Adrenal gland (tissue), 12 donors: ENCODE measurements around the gene NR0B1. TPM values are rescaled to one million over a fixed set of nuclear protein-coding genes. Genes with fewer than 3 reads are reported as not detected.
A peak's percentile ranks its signal among the peaks of the same experiment; 100 is the strongest.

Experiments
- DNase-seq, 7 donors: peaks; one replicate each; pipeline ENCODE4 v3.0.0-alpha.2; 2019 to 2020
- H3K27ac ChIP-seq, 5 donors: fragments of 200-600 bp; sonication (generic) in 4 of 5; 1 replicate in 3 of 5; 2 replicates in 2 of 5; pipeline versions ENCODE4 v1.5.1 to v1.8.0; 2016 to 2020; ENCODE audit warnings: mild to moderate bottlenecking in 1 of 5
- H3K27me3 ChIP-seq: fragments of 200-600 bp; 2 replicates; pipeline ENCODE4 v1.8.0; 2021
- H3K36me3 ChIP-seq, 2 donors: fragments of 200-600 bp; replicated peaks in 1 of 2; 1 replicate in 1 of 2; 2 replicates in 1 of 2; pipeline versions ENCODE4 v1.5.1 to v1.8.0; 2018 to 2022
- H3K4me1 ChIP-seq, 2 donors: fragments of 200-600 bp; replicated peaks in 1 of 2; 1 replicate in 1 of 2; 2 replicates in 1 of 2; pipeline versions ENCODE4 v1.5.1 to v1.8.0; 2018 to 2021
- H3K4me3 ChIP-seq, 4 donors: fragments of 200-600 bp; sonication (generic) in 3 of 4; one replicate each; pipeline ENCODE4 v1.5.1; 2016 to 2018
- H3K9me3 ChIP-seq, 3 donors: fragments of 200-600 bp; sonication (generic) in 1 of 3; replicated peaks in 1 of 3; 1 replicate in 2 of 3; 2 replicates in 1 of 3; pipeline versions ENCODE4 v1.5.1 to v1.8.0; 2016 to 2021
- POLR2A ChIP-seq, 2 donors: fragments of 450-650 bp; IDR thresholded peaks; one replicate each; pipeline ENCODE4 v1.6.1; 2017; ENCODE audit warnings: antibody characterized with exemption in 2 of 2, mild to moderate bottlenecking in 2 of 2, moderate library complexity in 1 of 2
- WGBS, 4 donors: extraction: QIAGEN DNeasy Blood & Tissue Kit in 2 of 4; methylation state at CpG; one replicate each; pipeline versions ENCODE4 v1.1.5 to v1.1.7; 2013 to 2017; 5-methylcytosine and 5-hydroxymethylcytosine counted together
- intact Hi-C, 2 donors: fragments of 100-400 bp; cut with DNase I; formaldehyde crosslinking; loops; one replicate each; pipeline versions ENCODE4 v1.14.1 to v1.15.0; 2022 to 2023
- polyA plus RNA-seq, 3 donors: library from polyadenylated mRNA; stranded (reverse); fragments of 200-250 nt in 2 of 3; fragments of 350-450 nt in 1 of 3; fragmentation: Illumina TruSeq in 1 of 3; extraction: RNeasy Lipid Tissue Mini Kit (QIAGEN cat#74804) in 1 of 3; gene quantifications; one replicate each; pipeline ENCODE4 v1.2.3, GENCODE V29; 2013 to 2014
- total RNA-seq, 9 donors: library from RNA; depleted of rRNA in 4 of 9; stranded (reverse); fragments of >200 nt in 4 of 9; fragments of 120-200 nt in 1 of 9; fragmentation: NEBNext Ultra II Directional in 1 of 9; extraction: Animal tissue kit (Norgen Biotek cat#: 25700) in 1 of 9; gene quantifications; one replicate each; pipeline versions ENCODE4 v1.1.0 to v1.2.4, GENCODE V29; 2013 to 2023
- TF ChIP-seq, protein P1 (sequence below), 6 experiments: fragments of 450-650 bp in 4 of 6; fragments of 200-600 bp in 2 of 6; sonication (generic) in 1 of 6; IDR thresholded peaks; 1 replicate in 5 of 6; 2 replicates in 1 of 6; pipeline versions ENCODE4 v1.5.1 to v1.8.0; 2016 to 2021; ENCODE audit warnings: antibody characterized with exemption in 6 of 6, mild to moderate bottlenecking in 2 of 6, moderate library complexity in 1 of 6
- donor health status: healthy with polysubstance abuse.
- donor health status: Bipolar disorder and iron deficiency.
- donor health status: DM: yes; HTN: yes; CAD: no.
- donor health status: DM: no; HTN: no; CAD: no.
- donor health status: DM: no; HTN: no; CAD: no.
- donor health status: DM: yes; HTN: yes; CAD: no.

NR0B1 gene
- total and polyA plus RNA-seq, 12 donors: 5.4 to 77.4 (median 43.3) TPM

DNA sequence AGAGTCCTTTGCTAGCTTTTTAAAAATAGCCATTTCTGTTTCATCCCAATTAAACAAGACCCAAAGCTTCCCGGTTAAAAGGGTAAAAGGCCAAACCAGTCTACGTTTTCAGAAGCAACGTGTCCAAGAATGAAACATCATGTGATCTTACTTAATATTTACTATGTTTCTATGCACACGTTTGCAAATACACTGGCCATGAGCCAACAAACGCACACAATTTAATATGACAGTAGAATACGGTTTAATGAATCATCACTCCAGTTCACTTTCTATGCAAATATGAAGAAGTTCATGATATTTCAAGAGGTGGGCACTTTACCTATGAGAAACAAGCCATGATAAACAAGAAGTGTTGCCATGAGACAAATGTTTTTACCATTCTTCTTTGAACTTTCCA is 4.3 kb downstream of the NR0B1 start:
- no peaks in the 10 kb centered on the region for H3K36me3 ChIP-seq
- H3K4me3 ChIP-seq: peak overlapping the region in 1 of 4 donors; percentile 43
- peaks cover 20% of the 10 kb centered on the region for H3K27me3 ChIP-seq
- 33 to 38% (median 37%) methylated on average over 6 of the region's 6 CpGs for WGBS, 4 donors
- DNase-seq: peak in 1 of 7 donors; percentile 8
- H3K4me1 ChIP-seq: peaks cover 8 to 9% of the 10 kb centered on the region in 2 donors
- no peaks in the 10 kb centered on the region for H3K9me3 ChIP-seq
- peak overlapping the region in 4 of 5 donors; percentile 13 to 51 (median 31) for H3K27ac ChIP-seq
- intact Hi-C loops: no loop called here
- TF ChIP-seq POLR2A (IDR thresholded peaks at IDR 0.05): no peak
- TF ChIP-seq, protein P1, sequence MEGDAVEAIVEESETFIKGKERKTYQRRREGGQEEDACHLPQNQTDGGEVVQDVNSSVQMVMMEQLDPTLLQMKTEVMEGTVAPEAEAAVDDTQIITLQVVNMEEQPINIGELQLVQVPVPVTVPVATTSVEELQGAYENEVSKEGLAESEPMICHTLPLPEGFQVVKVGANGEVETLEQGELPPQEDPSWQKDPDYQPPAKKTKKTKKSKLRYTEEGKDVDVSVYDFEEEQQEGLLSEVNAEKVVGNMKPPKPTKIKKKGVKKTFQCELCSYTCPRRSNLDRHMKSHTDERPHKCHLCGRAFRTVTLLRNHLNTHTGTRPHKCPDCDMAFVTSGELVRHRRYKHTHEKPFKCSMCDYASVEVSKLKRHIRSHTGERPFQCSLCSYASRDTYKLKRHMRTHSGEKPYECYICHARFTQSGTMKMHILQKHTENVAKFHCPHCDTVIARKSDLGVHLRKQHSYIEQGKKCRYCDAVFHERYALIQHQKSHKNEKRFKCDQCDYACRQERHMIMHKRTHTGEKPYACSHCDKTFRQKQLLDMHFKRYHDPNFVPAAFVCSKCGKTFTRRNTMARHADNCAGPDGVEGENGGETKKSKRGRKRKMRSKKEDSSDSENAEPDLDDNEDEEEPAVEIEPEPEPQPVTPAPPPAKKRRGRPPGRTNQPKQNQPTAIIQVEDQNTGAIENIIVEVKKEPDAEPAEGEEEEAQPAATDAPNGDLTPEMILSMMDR (IDR thresholded peaks at IDR 0.05): no peak

DNA sequence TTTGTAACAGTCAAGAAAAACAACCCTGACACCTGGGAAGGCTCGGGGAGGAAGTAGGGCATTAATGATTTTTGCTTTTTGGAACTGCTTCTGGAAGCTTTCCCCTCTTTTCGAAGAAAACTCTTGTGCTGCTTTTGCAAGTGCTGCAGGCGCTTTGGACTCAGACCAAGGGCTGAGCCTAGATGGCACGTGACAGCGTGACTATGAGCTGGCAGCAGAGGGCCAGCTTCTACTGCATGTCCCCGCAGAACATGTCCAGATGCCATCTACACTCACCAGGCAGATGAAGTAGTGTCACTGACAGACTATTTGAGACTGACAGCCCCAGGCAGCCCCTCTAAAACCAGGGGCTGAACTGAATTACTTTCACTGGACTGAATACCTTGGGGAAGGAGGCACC is 6.2 kb downstream of the NR0B1 start:
- H3K36me3 ChIP-seq: no peaks in the 10 kb centered on the region
- peaks cover 8 to 9% of the 10 kb centered on the region in 2 donors for H3K4me1 ChIP-seq
- TF ChIP-seq POLR2A (IDR thresholded peaks at IDR 0.05): peak in 1 of 2 donors; percentile 74
- TF ChIP-seq, protein P1 (IDR thresholded peaks at IDR 0.05): no peak
- H3K4me3 ChIP-seq: no peak overlapping the region
- 11 to 30% (median 22%) methylated on average over 3 to 6 of the region's 6 CpGs for WGBS, 4 donors
- intact Hi-C loops: no loop called here
- DNase-seq: peak; percentile 73 to 90 (median 83)
- H3K27me3 ChIP-seq: peaks cover 6% of the 10 kb centered on the region
- H3K27ac ChIP-seq: peak overlapping the region in 3 of 5 donors; percentile 54 to 77 (median 62)
- no peaks in the 10 kb centered on the region for H3K9me3 ChIP-seq

DNA sequence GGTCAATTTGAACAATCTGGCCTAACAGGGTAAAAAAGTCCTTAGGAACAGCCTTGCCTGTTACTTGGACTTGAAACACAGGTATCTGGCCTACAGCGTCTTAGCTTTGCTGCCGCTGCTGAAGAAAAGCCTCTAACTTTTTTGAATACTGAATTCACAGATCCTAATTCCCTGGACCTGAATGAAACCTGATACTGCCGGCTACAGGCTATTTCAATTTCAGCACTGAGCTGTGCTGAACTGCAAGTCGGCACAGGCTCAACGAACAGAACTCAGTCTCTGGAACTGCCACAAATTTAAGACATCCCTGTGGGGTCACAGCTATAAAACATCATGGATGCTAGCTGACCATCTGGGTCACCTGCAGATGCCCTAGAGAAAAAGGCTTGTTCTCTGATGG is 7.2 kb downstream of the NR0B1 start:
- Histone ChIP-seq H3K4me3 (peak overlapping the region in 1 of 4 donors; percentile 19), H3K9me3 (no peaks in the 10 kb centered on the region), H3K4me1 (peaks cover 8 to 9% of the 10 kb centered on the region in 2 donors), H3K36me3 (no peaks in the 10 kb centered on the region), H3K27ac (peak overlapping the region in 4 of 5 donors; percentile 27 to 72 (median 58)), H3K27me3 (peaks cover under 1% of the 10 kb centered on the region)
- peak in 5 of 7 donors; percentile 20 to 36 (median 25) for DNase-seq
- intact Hi-C loops: no loop called here
- TF ChIP-seq, protein P1 (IDR thresholded peaks at IDR 0.05): no peak
- peak in 1 of 2 donors; percentile 26 for TF ChIP-seq POLR2A (IDR thresholded peaks at IDR 0.05)
- 12 to 37% (median 26%) methylated on average over 2 to 5 of the region's 5 CpGs for WGBS, 4 donors

DNA sequence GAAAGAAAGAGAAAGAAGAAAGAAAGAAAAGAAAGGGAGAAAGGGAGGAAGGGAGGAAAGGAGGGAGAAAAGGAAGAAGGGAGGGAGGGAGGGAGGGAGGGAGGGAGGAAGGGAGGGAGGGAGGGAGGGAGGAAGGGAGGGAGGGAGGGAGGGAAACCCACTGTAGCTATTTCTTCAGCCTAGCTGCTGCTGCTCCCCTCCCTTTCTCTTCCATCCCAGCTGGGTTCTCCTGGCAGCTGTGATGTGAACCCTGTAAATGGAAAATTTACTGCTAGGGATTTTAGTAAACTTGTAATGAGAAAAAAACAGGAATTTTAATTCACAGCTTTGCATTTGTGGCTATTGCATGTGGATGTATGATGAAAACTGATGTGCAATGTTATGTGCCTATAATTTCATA is 8.0 kb downstream of the NR0B1 start:
- no peaks in the 10 kb centered on the region for H3K36me3 ChIP-seq
- H3K27ac ChIP-seq: peak overlapping the region in 1 of 5 donors; percentile 54
- no peak for DNase-seq
- H3K4me3 ChIP-seq: no peak overlapping the region
- peaks cover 8 to 9% of the 10 kb centered on the region in 2 donors for H3K4me1 ChIP-seq
- peaks cover 3% of the 10 kb centered on the region for H3K27me3 ChIP-seq
- intact Hi-C loops: no loop called here
- H3K9me3 ChIP-seq: no peaks in the 10 kb centered on the region
- TF ChIP-seq POLR2A (IDR thresholded peaks at IDR 0.05): no peak
- TF ChIP-seq, protein P1 (IDR thresholded peaks at IDR 0.05): no peak
